Activated CD8-positive, alpha-beta T cell treated with anti-CD3 and anti-CD28 coated beads for 36 hours (primary cell): ENCODE measurements around the gene MB21D2. TPM values are rescaled to one million over a fixed set of nuclear protein-coding genes. Genes with fewer than 3 reads are reported as not detected.
A peak's percentile ranks its signal among the peaks of the same experiment; 100 is the strongest.
"Not testable (repeated sequence)": the region's sequence is repeated elsewhere in the genome, so short reads cannot be mapped to it uniquely, and the experiment has no call there.

Experiments
- ATAC-seq: fragments of 200-7000 bp; cut with Tn5 transposase; one replicate; pipeline ENCODE4 v1.10.0; 2021; ENCODE audit warnings: mild to moderate bottlenecking, moderate library complexity
- CTCF ChIA-PET: fragments of 350-600 bp; sonication (Branson Sonifier 250); formaldehyde crosslinking; loops from one replicate; lab custom pipeline; 2021; ENCODE audit warnings: antibody characterized with exemption; lab: Charles Lee
- POLR2A ChIA-PET: fragments of 350-600 bp; sonication (Branson Sonifier 250); formaldehyde crosslinking; loops from one replicate; lab custom pipeline; 2021; ENCODE audit warnings: antibody characterized with exemption; lab: Charles Lee
- DNase-seq: peaks from one replicate; pipeline ENCODE4 v3.0.0-alpha.2; 2020
- H3K27ac Mint-ChIP-seq: one replicate; pipeline ENCODE4 v1.8.0; 2021; ENCODE audit warnings: mild to moderate bottlenecking, mixed read lengths
- H3K27me3 Mint-ChIP-seq: one replicate; pipeline ENCODE4 v1.8.0; 2021; ENCODE audit warnings: mixed read lengths
- H3K36me3 Mint-ChIP-seq: one replicate; pipeline ENCODE4 v1.8.0; 2021; ENCODE audit warnings: low read depth, mixed read lengths
- H3K4me1 Mint-ChIP-seq: one replicate; pipeline ENCODE4 v1.8.0; 2021; ENCODE audit warnings: low read depth, mixed read lengths
- H3K4me3 Mint-ChIP-seq: one replicate; pipeline ENCODE4 v1.8.0; 2021; ENCODE audit warnings: mild to moderate bottlenecking, moderate library complexity, mixed read lengths
- H3K9me3 Mint-ChIP-seq: one replicate; pipeline ENCODE4 v1.8.0; 2021; ENCODE audit warnings: mixed read lengths
- CTCF ChIP-seq: fragments of 200-600 bp; IDR thresholded peaks from one replicate; pipeline ENCODE4 v1.8.0; 2022; ENCODE audit warnings: antibody characterized with exemption, mild to moderate bottlenecking
- intact Hi-C: fragments of 100-400 bp; cut with micrococcal nuclease; formaldehyde crosslinking; loops from one replicate; pipeline ENCODE4 v1.10.0; 2022
- total RNA-seq, 2 experiments: library from RNA; stranded (reverse); gene quantifications; one replicate each; pipeline ENCODE4 v1.2.3, GENCODE V29; 2021

Gene MB21D2
- total RNA-seq, 2 experiments from 2014 or later: 3.1 to 3.2 TPM

GRCh38 chr3:192802957-192803899, 114.4 kb downstream of the MB21D2 start:
- intact Hi-C loops: loop anchor here (1.0 to 5.0 kb wide), 2 partner anchors 237 to 336 kb away; no protein-coding TSS in a partner anchor
- DNase-seq (no peak), ATAC-seq (no peak)
- TF ChIP-seq CTCF: peak; percentile 57
- Mint-ChIP-seq H3K27me3 (no peaks in the 10 kb centered on the region), H3K36me3 (no peaks in the 10 kb centered on the region), H3K4me1 (no peaks in the 10 kb centered on the region), H3K4me3 (no peak overlapping the region), H3K9me3 (no peaks in the 10 kb centered on the region), H3K27ac (no peak overlapping the region)
- CTCF ChIA-PET: interaction anchor here (0.8 to 2.1 kb wide), 6 partner anchors 9 to 241 kb away, joined by 3 to 10 read pairs (median 4); no protein-coding TSS in a partner anchor
- POLR2A ChIA-PET: no interaction called here

DNA sequence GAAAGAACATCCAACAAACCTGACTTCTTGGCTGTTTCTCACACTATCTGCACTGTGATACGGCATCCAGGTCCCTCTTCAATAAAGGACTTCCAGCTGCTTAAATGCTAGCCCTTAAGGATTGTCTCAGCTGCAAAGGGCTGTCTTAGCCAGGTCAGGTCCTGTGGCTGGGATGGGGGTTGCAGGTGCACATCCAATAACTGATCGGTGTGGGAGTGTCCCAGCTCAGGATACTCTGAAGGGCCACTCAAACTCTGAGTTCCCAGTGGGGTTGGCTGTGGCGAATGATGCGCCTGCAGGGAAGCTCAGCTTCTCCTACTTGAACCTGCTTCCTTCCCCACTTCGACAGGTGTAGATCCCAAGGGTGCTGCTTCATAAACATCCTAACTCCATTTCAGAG, 115.7 kb downstream of the MB21D2 start:
- no peak for TF ChIP-seq CTCF
- no peaks in the 10 kb centered on the region for H3K27me3 Mint-ChIP-seq
- DNase-seq: no peak
- POLR2A ChIA-PET: no interaction called here
- intact Hi-C loops: loop anchor here (5.0 kb wide), 1 partner anchor 335 kb away; no protein-coding TSS in a partner anchor
- no peaks in the 10 kb centered on the region for H3K4me1 Mint-ChIP-seq
- H3K9me3 Mint-ChIP-seq: no peaks in the 10 kb centered on the region
- H3K4me3 Mint-ChIP-seq: no peak overlapping the region
- no peak overlapping the region for H3K27ac Mint-ChIP-seq
- no peaks in the 10 kb centered on the region for H3K36me3 Mint-ChIP-seq
- no peak for ATAC-seq
- CTCF ChIA-PET: interaction anchor here (0.8 kb wide), 1 partner anchor 10 kb away, joined by 3 read pairs; no protein-coding TSS in a partner anchor

- intact Hi-C loops: loop anchor here (5.0 kb wide), 1 partner anchor 332 kb away; no protein-coding TSS in a partner anchor
- POLR2A ChIA-PET: no interaction called here
- no peaks in the 10 kb centered on the region for H3K36me3 Mint-ChIP-seq
- H3K4me3 Mint-ChIP-seq: no peak overlapping the region
- CTCF ChIA-PET: interaction anchor here (1.2 kb wide), 1 partner anchor 9 kb away, joined by 4 read pairs; no protein-coding TSS in a partner anchor
- DNase-seq (no peak), ATAC-seq (no peak)
- H3K9me3 Mint-ChIP-seq: no peaks in the 10 kb centered on the region
- H3K27me3 Mint-ChIP-seq: no peaks in the 10 kb centered on the region
- no peak overlapping the region for H3K27ac Mint-ChIP-seq
- no peak for TF ChIP-seq CTCF
- no peaks in the 10 kb centered on the region for H3K4me1 Mint-ChIP-seq
These were observed 117.9 kb downstream of the MB21D2 start for GRCh38 chr3:192799721-192800120.

- Mint-ChIP-seq H3K4me3 (no peak overlapping the region), H3K27me3 (no peaks in the 10 kb centered on the region), H3K36me3 (no peaks in the 10 kb centered on the region), H3K27ac (no peak overlapping the region), H3K9me3 (no peaks in the 10 kb centered on the region), H3K4me1 (no peaks in the 10 kb centered on the region)
- ATAC-seq (no peak), DNase-seq (no peak)
- ChIA-PET CTCF (interaction anchor here (1.4 kb wide), 1 partner anchor 228 kb away, joined by 3 read pairs; no protein-coding TSS in a partner anchor), POLR2A (no interaction called here)
- intact Hi-C loops: no loop called here
- TF ChIP-seq CTCF: no peak
These were observed 122.6 kb downstream of the MB21D2 start for GRCh38 chr3:192795021-192795420.

GRCh38 chr3:192794216-192794615, 123.4 kb downstream of the MB21D2 start:
- Mint-ChIP-seq H3K27ac (no peak overlapping the region), H3K4me1 (no peaks in the 10 kb centered on the region), H3K36me3 (no peaks in the 10 kb centered on the region), H3K4me3 (no peak overlapping the region), H3K27me3 (no peaks in the 10 kb centered on the region), H3K9me3 (no peaks in the 10 kb centered on the region)
- POLR2A ChIA-PET: no interaction called here
- TF ChIP-seq CTCF: no peak
- intact Hi-C loops: no loop called here
- CTCF ChIA-PET: interaction anchor here (1.4 kb wide), 1 partner anchor 227 kb away, joined by 3 read pairs; no protein-coding TSS in a partner anchor
- no peak for ATAC-seq
- DNase-seq: no peak

DNA sequence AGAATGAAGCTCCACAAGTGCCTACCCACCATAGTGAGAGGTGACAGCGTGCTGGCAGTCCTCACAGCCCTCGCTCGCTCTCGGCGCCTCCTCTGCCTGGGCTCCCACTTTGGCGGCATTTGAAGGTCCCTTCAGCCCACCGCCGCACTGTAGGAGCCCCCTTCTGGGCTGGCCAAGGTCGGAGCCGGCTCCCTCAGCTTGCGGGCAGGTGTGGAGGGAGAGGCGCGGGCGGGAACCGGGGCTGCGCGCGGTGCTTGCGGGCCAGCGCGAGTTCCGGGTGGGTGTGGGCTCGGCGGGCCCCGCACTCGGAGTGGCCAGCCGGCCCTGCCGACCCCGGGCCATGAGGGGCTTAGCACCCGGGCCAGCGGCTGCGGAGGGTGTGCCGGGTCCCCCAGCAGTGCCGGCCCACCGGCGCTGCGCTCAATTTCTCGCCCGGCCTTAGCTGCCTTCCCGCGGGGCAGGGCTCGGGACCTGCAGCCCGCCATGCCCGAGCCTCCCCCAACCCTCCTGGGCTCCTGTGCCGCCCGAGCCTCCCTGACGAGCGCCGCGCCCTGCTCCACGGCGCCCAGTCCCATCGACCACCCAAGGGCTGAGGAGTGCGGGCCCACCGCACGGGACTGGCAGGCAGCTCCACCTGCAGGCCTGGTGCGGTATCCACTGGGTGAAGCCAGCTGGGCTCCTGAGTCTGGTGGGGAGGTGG, 128.7 kb downstream of the MB21D2 start:
- H3K9me3 Mint-ChIP-seq, POLR2A ChIA-PET, intact Hi-C loops, ATAC-seq, H3K4me3 Mint-ChIP-seq, H3K36me3 Mint-ChIP-seq, H3K27me3 Mint-ChIP-seq, H3K4me1 Mint-ChIP-seq, H3K27ac Mint-ChIP-seq: not testable (repeated sequence)
- DNase-seq: peak; percentile 5
- CTCF ChIA-PET: interaction anchor here (1.1 to 1.5 kb wide), 2 partner anchors 226 to 323 kb away, joined by 3 to 4 read pairs; no protein-coding TSS in a partner anchor
